ENCODE measurements around the gene FAM3A.

DNA sequence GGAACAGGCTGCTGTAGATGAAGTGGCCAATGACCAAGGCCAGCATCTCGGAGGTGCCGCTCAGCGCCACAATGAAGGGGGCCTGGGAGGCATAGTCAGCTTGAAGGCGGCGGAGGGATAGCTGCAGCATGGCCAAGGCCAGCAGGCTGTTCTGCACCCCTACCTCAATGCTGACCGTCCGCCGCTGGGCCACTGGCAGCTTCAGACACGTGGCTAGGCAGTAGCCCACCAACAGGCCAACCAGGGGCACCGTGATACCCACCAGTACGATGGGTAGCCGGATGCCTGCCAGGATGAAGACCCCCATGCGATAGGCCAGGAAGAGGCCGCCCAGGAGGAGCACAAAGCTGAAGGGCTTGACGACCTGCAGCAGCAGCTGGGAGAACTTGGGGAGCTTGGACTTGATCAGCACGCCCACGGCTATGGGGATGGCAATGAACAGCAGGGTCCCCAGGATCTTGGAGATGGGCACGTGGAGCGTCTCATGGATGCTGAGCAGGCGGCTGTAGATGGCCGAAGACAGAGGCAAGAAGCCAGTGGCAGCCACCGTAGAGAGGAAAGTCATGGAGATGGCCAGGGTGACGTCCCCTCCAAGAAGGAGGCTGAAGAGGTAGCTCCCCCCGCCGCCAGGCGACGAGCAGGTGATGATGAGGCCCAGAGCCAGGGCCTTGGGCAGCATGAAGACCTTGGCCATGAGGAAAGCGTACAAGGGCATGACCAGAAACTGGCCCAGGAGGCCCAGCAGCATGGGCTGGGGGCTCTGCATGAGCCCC is 28.3 kb downstream of the FAM3A start:
- TF ChIP-seq, protein P1, sequence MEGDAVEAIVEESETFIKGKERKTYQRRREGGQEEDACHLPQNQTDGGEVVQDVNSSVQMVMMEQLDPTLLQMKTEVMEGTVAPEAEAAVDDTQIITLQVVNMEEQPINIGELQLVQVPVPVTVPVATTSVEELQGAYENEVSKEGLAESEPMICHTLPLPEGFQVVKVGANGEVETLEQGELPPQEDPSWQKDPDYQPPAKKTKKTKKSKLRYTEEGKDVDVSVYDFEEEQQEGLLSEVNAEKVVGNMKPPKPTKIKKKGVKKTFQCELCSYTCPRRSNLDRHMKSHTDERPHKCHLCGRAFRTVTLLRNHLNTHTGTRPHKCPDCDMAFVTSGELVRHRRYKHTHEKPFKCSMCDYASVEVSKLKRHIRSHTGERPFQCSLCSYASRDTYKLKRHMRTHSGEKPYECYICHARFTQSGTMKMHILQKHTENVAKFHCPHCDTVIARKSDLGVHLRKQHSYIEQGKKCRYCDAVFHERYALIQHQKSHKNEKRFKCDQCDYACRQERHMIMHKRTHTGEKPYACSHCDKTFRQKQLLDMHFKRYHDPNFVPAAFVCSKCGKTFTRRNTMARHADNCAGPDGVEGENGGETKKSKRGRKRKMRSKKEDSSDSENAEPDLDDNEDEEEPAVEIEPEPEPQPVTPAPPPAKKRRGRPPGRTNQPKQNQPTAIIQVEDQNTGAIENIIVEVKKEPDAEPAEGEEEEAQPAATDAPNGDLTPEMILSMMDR (IDR thresholded peaks at IDR 0.05; ENCODE audit: low read length), result no peak
- TF ChIP-seq EZH2phosphoT487 (IDR thresholded peaks at IDR 0.05; ENCODE audit: low read length), result no peak

All from MM.1S (cell line).